ENCODE data around the gene TMC6.
"Not testable (repeated sequence)": the region's sequence is repeated elsewhere in the genome, so short reads cannot be mapped to it uniquely, and the experiment has no call there.

TMC6 gene

DNA sequence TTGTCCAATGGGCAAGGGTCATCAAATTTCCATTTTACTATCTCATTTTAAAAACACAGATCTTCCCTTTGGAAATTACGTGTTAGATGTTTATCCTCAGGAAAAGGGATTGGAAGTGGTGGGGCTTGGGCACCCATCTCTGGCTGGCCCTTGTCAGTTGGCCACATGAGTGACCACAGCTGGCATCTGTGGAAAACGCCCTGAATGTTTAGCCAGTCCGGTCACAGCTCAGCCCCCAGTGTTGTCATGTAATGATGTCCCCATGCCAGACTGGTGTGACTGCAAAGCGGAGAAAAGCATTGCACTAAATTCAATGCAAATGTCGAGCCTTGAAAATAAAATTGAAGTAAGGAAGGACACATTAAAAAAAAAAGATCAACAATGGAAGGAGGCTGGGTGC, 53.0 kb downstream of the TMC6 start:
- Histone ChIP-seq H3K4me1 (ENCODE audit: control insufficient read depth in 1 of 2, insufficient read depth in 1 of 2, low read depth in 1 of 2, low read length in 1 of 2) (no peaks in the 10 kb centered on the region), H3K27me3 (no peaks in the 10 kb centered on the region), H3K9me3 (no peaks in the 10 kb centered on the region), H3K27ac (no peak overlapping the region), H3K36me3 (peaks cover 100% of the 10 kb centered on the region), H3K4me3 (ENCODE audit: low read depth in 1 of 2, low read length in 1 of 2) (no peak overlapping the region)
- TF ChIP-seq, protein P1, sequence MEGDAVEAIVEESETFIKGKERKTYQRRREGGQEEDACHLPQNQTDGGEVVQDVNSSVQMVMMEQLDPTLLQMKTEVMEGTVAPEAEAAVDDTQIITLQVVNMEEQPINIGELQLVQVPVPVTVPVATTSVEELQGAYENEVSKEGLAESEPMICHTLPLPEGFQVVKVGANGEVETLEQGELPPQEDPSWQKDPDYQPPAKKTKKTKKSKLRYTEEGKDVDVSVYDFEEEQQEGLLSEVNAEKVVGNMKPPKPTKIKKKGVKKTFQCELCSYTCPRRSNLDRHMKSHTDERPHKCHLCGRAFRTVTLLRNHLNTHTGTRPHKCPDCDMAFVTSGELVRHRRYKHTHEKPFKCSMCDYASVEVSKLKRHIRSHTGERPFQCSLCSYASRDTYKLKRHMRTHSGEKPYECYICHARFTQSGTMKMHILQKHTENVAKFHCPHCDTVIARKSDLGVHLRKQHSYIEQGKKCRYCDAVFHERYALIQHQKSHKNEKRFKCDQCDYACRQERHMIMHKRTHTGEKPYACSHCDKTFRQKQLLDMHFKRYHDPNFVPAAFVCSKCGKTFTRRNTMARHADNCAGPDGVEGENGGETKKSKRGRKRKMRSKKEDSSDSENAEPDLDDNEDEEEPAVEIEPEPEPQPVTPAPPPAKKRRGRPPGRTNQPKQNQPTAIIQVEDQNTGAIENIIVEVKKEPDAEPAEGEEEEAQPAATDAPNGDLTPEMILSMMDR (IDR thresholded peaks at IDR 0.05): no peak

DNA sequence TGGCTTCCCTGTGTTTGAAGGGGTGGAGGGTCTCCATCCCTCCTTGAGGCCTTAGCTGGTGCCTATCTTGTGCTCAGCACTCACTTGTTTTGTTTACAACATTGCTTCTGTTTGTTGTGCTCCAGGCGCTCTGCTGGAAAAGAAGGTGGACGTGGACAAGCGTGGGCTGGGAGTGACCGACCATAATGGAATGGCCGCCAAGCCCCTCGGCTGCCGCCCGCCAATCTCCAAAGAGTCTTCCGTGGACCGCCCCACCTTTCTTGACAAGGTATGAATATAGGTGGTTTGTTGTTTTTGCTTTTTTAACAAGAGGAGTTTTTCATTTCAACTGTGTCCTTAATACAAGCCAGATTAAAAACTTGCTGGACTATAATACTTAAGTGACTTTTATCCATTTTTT, 53.5 kb downstream of the TMC6 start:
- Histone ChIP-seq H3K27ac (no peak overlapping the region), H3K4me1 (ENCODE audit: control insufficient read depth in 1 of 2, insufficient read depth in 1 of 2, low read depth in 1 of 2, low read length in 1 of 2) (no peaks in the 10 kb centered on the region), H3K36me3 (peaks cover 100% of the 10 kb centered on the region), H3K9me3 (no peaks in the 10 kb centered on the region), H3K4me3 (ENCODE audit: low read depth in 1 of 2, low read length in 1 of 2) (no peak overlapping the region), H3K27me3 (no peaks in the 10 kb centered on the region)
- TF ChIP-seq, protein P1 (IDR thresholded peaks at IDR 0.05): no peak

DNA sequence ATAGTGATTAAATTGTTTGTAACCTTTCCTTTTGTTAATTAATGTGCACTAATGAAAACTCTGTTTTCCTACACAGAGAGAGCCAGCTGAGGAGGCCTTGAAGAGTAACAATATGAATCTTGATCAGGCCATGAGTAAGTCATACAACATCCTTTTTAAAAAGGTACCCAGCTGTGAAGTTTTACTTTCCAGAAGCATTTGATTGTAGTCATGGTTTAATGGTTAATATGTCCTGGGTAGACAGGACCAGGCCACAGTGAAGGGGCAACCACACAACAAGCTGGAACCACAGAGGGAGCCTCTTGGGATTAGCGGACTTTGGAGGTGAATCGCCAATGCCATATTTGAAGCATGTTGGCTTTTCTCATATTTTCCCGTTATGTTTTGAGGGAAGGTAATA, 55.6 kb downstream of the TMC6 start:
- Histone ChIP-seq H3K27me3 (no peaks in the 10 kb centered on the region), H3K36me3 (peaks cover 99% of the 10 kb centered on the region), H3K4me1 (ENCODE audit: control insufficient read depth in 1 of 2, insufficient read depth in 1 of 2, low read depth in 1 of 2, low read length in 1 of 2) (no peaks in the 10 kb centered on the region), H3K27ac (no peak overlapping the region), H3K9me3 (no peaks in the 10 kb centered on the region), H3K4me3 (ENCODE audit: low read depth in 1 of 2, low read length in 1 of 2) (no peak overlapping the region)
- TF ChIP-seq, protein P1 (IDR thresholded peaks at IDR 0.05): no peak

DNA sequence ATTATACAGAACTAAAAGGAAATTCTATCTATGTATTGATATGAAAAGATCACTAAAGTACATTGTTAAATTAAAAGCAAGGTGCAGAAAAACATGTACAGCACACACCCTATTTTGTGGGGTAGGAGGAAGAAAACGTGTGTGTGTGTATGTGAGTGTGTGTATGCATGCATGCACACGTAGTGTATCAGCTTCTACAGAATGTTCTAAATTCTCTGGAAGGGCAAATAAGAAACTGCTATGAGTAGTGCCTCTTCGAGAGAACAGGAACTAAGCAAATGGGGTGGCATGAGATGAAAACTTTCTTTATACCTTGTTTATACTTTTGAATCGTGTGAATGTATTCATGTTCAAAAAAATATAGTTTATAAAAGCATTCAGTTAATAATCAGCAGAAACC, 58.9 kb downstream of the TMC6 start:
- H3K4me1 ChIP-seq (ENCODE audit: control insufficient read depth in 1 of 2, insufficient read depth in 1 of 2, low read depth in 1 of 2, low read length in 1 of 2): no peaks in the 10 kb centered on the region
- TF ChIP-seq, protein P1 (IDR thresholded peaks at IDR 0.05): no peak
- no peaks in the 10 kb centered on the region for H3K27me3 ChIP-seq
- no peak overlapping the region for H3K4me3 ChIP-seq (ENCODE audit: low read depth in 1 of 2, low read length in 1 of 2)
- H3K9me3 ChIP-seq: no peaks in the 10 kb centered on the region
- H3K36me3 ChIP-seq: peaks cover 89% of the 10 kb centered on the region
- no peak overlapping the region for H3K27ac ChIP-seq

DNA sequence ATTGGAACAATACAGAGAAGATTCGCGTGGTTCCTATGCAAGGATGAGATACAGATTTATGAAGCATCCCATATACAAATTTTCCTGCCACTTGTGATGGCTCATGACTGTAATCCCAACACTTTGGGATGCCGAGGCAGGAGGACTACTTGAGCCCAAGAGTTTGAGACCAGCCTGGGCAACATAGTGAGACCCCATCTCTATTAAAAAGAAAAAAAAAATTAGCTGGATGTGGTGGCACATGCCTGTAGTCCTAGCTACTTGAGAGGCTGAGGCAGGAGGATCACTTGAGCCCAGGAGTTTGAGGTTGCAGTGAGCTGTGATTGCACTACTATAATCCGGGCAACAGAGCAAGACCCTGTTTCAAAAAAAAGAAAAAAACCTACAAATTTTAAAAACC, 61.6 kb downstream of the TMC6 start:
- H3K9me3 ChIP-seq; H3K4me3 ChIP-seq (ENCODE audit: low read depth in 1 of 2, low read length in 1 of 2); H3K27ac ChIP-seq; H3K4me1 ChIP-seq (ENCODE audit: control insufficient read depth in 1 of 2, insufficient read depth in 1 of 2, low read depth in 1 of 2, low read length in 1 of 2); H3K27me3 ChIP-seq: not testable (repeated sequence)
- peaks cover 67% of the 10 kb centered on the region for H3K36me3 ChIP-seq

DNA sequence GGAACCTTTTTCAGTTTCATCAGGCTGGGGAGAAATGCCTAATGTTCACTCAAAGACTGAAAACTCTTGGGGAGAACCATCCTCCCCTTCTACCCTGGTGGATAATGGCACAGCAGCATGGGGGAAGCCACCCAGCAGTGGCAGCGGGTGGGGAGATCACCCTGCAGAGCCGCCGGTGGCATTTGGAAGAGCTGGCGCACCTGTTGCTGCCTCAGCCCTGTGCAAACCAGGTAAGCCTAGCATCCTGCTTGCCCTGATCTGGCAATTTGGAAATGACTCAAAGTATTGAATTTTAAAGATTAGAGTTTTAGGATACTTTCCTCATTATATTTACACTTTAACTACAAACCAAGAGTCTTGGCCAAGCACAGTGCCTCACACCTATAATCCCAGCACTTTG, 63.8 kb downstream of the TMC6 start:
- TF ChIP-seq, protein P1 (IDR thresholded peaks at IDR 0.05): no peak
- H3K9me3 ChIP-seq: no peaks in the 10 kb centered on the region
- peaks cover 44% of the 10 kb centered on the region for H3K36me3 ChIP-seq
- no peaks in the 10 kb centered on the region for H3K27me3 ChIP-seq
- no peak overlapping the region for H3K27ac ChIP-seq
- H3K4me1 ChIP-seq (ENCODE audit: control insufficient read depth in 1 of 2, insufficient read depth in 1 of 2, low read depth in 1 of 2, low read length in 1 of 2): no peaks in the 10 kb centered on the region
- H3K4me3 ChIP-seq (ENCODE audit: low read depth in 1 of 2, low read length in 1 of 2): no peak overlapping the region
